ENCODE data around the gene MAPK1. TPM values are rescaled to one million over a fixed set of nuclear protein-coding genes. Genes with fewer than 3 reads are reported as not detected.

The MAPK1 gene
- total and polyA plus RNA-seq, 4 experiments from 2014 or later = 73.8 to 117 (median 97.6) TPM

DNA sequence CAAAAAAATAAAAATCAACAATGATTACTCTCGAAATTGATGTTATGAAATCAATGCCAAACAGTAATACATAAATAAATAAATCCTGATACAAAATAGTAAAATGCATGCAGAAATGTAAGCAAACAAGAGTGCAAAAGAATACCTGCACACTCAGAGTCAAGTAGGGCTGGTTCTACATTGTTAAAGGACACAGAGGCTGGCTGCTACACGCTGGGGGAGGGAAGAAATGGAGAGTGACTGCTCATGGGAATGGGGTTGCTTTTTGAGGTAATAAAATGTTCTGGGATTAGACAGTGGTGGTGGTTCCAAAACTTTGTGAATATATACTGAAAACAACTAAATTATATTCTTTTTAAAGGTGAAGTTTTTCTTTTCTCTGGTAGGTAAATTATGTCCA is 32.1 kb downstream of the MAPK1 start:
- Mint-ChIP-seq H3K36me3 (peaks cover 3% of the 10 kb centered on the region in 2 donors), H3K27me3 (no peaks in the 10 kb centered on the region), H3K27ac (peak overlapping the region in 4 of 7 donors; percentile 24 to 79 (median 52)), H3K4me1 (peaks cover 54 to 83% (median 65%) of the 10 kb centered on the region in 4 donors), H3K4me3 (peak overlapping the region in 1 of 8 donors; percentile 5), H3K9me3 (no peaks in the 10 kb centered on the region)
- ChIA-PET CTCF (ENCODE audit: partially characterized antibody) (no interaction called here), POLR2A (ENCODE audit: partially characterized antibody) (interaction anchor here (2.1 kb wide), 1 partner anchor 10 kb away, joined by 5 read pairs; no protein-coding TSS in a partner anchor)
- no peaks in the 10 kb centered on the region for H3K27me3 ChIP-seq (ENCODE audit: insufficient read depth, low read length)
- H3K4me3 ChIP-seq (ENCODE audit: low read length in 2 of 2) = no peak overlapping the region
- peaks cover 38% of the 10 kb centered on the region for H3K4me1 ChIP-seq (ENCODE audit: insufficient read depth, low read length)
- intact Hi-C loops (cut with micrococcal nuclease) = no loop called here
- no peaks in the 10 kb centered on the region for H3K9me3 ChIP-seq (ENCODE audit: control insufficient read depth in 1 of 2, low read length in 2 of 2)
- no peak overlapping the region for H3K27ac ChIP-seq (ENCODE audit: low read depth, low read length)
- no peaks in the 10 kb centered on the region for H3K36me3 ChIP-seq (ENCODE audit: insufficient read depth, low read length)
- no peak for DNase-seq

DNA sequence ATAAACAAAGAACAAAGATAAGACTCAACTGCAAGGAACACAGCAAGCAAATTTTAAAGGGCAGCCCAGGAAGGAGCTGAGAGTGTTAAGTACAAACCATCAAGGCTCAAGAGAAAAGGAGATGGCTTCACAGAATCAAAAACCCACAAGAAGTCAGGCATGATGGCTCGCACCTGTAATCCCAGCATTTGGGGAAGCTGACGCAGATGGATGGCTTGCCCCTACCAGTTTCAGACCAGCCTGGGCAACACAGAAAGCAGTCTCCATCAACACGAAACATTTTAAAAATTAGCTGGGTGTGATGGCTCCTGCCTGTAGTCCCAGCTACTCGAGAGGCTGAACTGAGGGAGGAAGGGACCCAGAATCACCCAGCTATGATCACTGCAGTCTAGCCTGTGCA is 32.6 kb downstream of the MAPK1 start:
- intact Hi-C loops (cut with micrococcal nuclease) = no loop called here
- Histone ChIP-seq H3K27me3 (ENCODE audit: insufficient read depth, low read length) (no peaks in the 10 kb centered on the region), H3K27ac (ENCODE audit: low read depth, low read length) (no peak overlapping the region), H3K4me1 (ENCODE audit: insufficient read depth, low read length) (peaks cover 39% of the 10 kb centered on the region), H3K4me3 (ENCODE audit: low read length in 2 of 2) (no peak overlapping the region), H3K9me3 (ENCODE audit: control insufficient read depth in 1 of 2, low read length in 2 of 2) (no peaks in the 10 kb centered on the region), H3K36me3 (ENCODE audit: insufficient read depth, low read length) (no peaks in the 10 kb centered on the region)
- CTCF ChIA-PET (ENCODE audit: partially characterized antibody) = no interaction called here
- Mint-ChIP-seq H3K36me3 (peaks cover 2 to 3% of the 10 kb centered on the region in 2 donors), H3K4me3 (peak overlapping the region in 1 of 8 donors; percentile 45), H3K9me3 (no peaks in the 10 kb centered on the region), H3K27ac (peak overlapping the region in 5 of 7 donors; percentile 19 to 75 (median 38)), H3K27me3 (no peaks in the 10 kb centered on the region), H3K4me1 (peaks cover 53 to 82% (median 65%) of the 10 kb centered on the region in 4 donors)
- POLR2A ChIA-PET (ENCODE audit: partially characterized antibody) = interaction anchor here (2.1 kb wide), 1 partner anchor 10 kb away, joined by 5 read pairs; no protein-coding TSS in a partner anchor
- DNase-seq = no peak

DNA sequence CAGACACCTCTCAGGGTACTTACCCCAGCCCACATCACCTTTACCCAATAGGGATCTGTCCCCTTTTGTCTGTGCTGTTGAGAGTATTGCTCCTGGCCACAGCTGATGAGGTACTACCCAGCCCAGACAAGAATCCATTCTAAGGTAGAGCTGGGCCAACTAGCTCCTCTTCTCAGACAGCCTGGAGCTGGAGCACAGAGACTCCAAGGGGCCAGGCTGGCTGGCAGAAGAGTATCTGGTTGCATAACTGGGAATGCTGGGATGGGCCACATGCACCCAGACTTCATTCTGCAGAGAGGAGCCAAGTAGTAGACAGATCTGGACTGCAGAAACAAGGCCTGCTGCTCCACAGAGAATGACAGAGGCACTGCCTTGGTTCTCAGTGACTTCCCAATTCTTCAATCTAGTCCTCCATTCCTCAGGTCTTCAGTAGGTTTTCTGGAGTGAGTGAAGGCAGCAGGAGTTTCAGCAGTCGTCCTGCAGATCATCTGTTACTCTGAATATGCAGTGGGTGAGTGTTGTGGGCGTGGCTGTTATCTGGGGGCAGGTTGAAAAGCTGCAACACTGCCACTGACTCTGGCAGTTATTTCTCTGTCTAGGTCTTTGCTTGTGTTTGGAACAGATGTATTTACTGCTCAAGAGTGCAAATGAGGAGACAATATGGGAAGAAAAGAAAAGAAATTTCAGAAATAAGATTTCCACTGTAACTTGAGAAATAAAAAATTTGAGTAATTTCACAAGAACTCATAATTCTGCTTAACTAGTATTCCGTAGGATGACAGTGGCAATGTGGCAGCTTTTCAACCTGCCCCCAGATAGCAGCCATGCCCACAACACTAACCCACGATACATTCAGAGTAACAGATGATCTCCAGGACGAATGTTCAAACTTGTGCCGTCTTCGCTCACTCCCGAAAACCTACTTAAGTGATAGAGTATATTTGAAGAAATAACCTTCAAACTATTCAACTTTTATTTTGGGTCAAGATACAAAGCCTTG is 34.9 kb downstream of the MAPK1 start:
- H3K27me3 Mint-ChIP-seq = no peaks in the 10 kb centered on the region
- H3K27me3 ChIP-seq (ENCODE audit: insufficient read depth, low read length) = no peaks in the 10 kb centered on the region
- no peaks in the 10 kb centered on the region for H3K9me3 Mint-ChIP-seq
- intact Hi-C loops (cut with micrococcal nuclease) = no loop called here
- peak overlapping the region in 4 of 8 donors; percentile 17 to 53 (median 30) for H3K4me3 Mint-ChIP-seq
- no peak overlapping the region for H3K27ac ChIP-seq (ENCODE audit: low read depth, low read length)
- no peak overlapping the region for H3K4me3 ChIP-seq (ENCODE audit: low read length in 2 of 2)
- ChIA-PET CTCF (ENCODE audit: partially characterized antibody) (no interaction called here), POLR2A (ENCODE audit: partially characterized antibody) (interaction anchor here (0.6 kb wide), 1 partner anchor 12 kb away, joined by 4 read pairs; no protein-coding TSS in a partner anchor)
- peaks cover 58 to 85% (median 72%) of the 10 kb centered on the region in 4 donors for H3K4me1 Mint-ChIP-seq
- DNase-seq = no peak
- H3K36me3 Mint-ChIP-seq = no peaks in the 10 kb centered on the region
- H3K36me3 ChIP-seq (ENCODE audit: insufficient read depth, low read length) = no peaks in the 10 kb centered on the region
- H3K9me3 ChIP-seq (ENCODE audit: control insufficient read depth in 1 of 2, low read length in 2 of 2) = no peaks in the 10 kb centered on the region
- peaks cover 52% of the 10 kb centered on the region for H3K4me1 ChIP-seq (ENCODE audit: insufficient read depth, low read length)
- H3K27ac Mint-ChIP-seq = peak overlapping the region; percentile 18 to 82 (median 50)

DNA sequence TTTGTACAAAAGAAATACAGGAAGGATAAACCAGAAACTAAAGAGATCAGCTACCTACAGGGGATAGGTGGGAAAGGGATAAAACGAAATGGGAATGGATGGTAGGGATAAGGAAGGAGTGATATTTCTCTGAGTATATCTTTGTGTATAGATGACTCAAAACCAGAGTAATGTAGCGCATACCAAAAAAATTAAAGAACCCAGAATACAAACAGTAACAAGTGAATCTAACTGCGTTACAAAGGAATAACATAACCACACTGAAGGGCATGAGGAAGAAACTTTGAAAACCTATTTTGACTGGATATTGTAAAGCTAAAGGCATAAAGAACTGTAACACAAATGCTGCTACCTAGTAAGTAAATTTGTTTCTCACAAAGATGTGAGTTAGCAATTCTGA is 37.9 kb downstream of the MAPK1 start:
- peak overlapping the region in 4 of 7 donors; percentile 17 to 47 (median 31) for H3K27ac Mint-ChIP-seq
- POLR2A ChIA-PET (ENCODE audit: partially characterized antibody) = no interaction called here
- peaks cover 56 to 83% (median 72%) of the 10 kb centered on the region in 4 donors for H3K4me1 Mint-ChIP-seq

DNA sequence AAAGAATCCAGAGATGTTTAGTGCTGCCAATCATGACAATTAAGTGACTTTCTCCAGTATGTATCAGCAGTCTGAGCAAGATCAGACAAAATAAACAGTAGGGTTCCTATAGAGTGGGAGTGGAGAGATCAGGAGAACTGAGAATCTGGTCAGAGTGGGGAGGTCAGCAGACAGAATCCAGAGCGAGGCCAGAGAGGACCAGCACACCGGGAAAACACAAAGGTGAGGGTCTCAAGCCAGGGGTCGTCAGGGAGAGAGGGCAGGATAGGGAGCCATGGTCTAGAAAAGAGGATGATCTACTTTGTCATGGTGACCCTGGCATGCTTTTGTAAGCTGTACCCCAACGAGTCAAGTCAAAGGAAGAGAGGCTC is 39.2 kb downstream of the MAPK1 start:
- H3K27ac ChIP-seq (ENCODE audit: low read depth, low read length) = no peak overlapping the region
- Mint-ChIP-seq H3K27ac (peak overlapping the region in 6 of 7 donors; percentile 18 to 75 (median 60)), H3K36me3 (no peaks in the 10 kb centered on the region), H3K4me3 (no peak overlapping the region), H3K27me3 (no peaks in the 10 kb centered on the region), H3K9me3 (no peaks in the 10 kb centered on the region), H3K4me1 (peaks cover 63 to 89% (median 78%) of the 10 kb centered on the region in 4 donors)
- ChIA-PET POLR2A (ENCODE audit: partially characterized antibody) (no interaction called here), CTCF (ENCODE audit: partially characterized antibody) (no interaction called here)
- H3K4me3 ChIP-seq (ENCODE audit: low read length in 2 of 2) = no peak overlapping the region
- H3K4me1 ChIP-seq (ENCODE audit: insufficient read depth, low read length) = peaks cover 72% of the 10 kb centered on the region
- intact Hi-C loops (cut with micrococcal nuclease) = no loop called here
- H3K9me3 ChIP-seq (ENCODE audit: control insufficient read depth in 1 of 2, low read length in 2 of 2) = no peaks in the 10 kb centered on the region
- no peak for DNase-seq
- no peaks in the 10 kb centered on the region for H3K36me3 ChIP-seq (ENCODE audit: insufficient read depth, low read length)
- H3K27me3 ChIP-seq (ENCODE audit: insufficient read depth, low read length) = no peaks in the 10 kb centered on the region

More for the DNA sequence above, 37.9 kb downstream of the MAPK1 start:
- H3K27ac ChIP-seq (ENCODE audit: low read depth, low read length) = no peak overlapping the region
- no peak overlapping the region for H3K4me3 ChIP-seq (ENCODE audit: low read length in 2 of 2)
- no peak for DNase-seq
- Mint-ChIP-seq H3K9me3 (no peaks in the 10 kb centered on the region), H3K4me3 (peak overlapping the region in 1 of 8 donors; percentile 1), H3K27me3 (no peaks in the 10 kb centered on the region), H3K36me3 (no peaks in the 10 kb centered on the region)
- peaks cover 59% of the 10 kb centered on the region for H3K4me1 ChIP-seq (ENCODE audit: insufficient read depth, low read length)
- no peaks in the 10 kb centered on the region for H3K27me3 ChIP-seq (ENCODE audit: insufficient read depth, low read length)
- H3K36me3 ChIP-seq (ENCODE audit: insufficient read depth, low read length) = no peaks in the 10 kb centered on the region
- CTCF ChIA-PET (ENCODE audit: partially characterized antibody) = no interaction called here
- intact Hi-C loops (cut with micrococcal nuclease) = no loop called here
- no peaks in the 10 kb centered on the region for H3K9me3 ChIP-seq (ENCODE audit: control insufficient read depth in 1 of 2, low read length in 2 of 2)

DNA sequence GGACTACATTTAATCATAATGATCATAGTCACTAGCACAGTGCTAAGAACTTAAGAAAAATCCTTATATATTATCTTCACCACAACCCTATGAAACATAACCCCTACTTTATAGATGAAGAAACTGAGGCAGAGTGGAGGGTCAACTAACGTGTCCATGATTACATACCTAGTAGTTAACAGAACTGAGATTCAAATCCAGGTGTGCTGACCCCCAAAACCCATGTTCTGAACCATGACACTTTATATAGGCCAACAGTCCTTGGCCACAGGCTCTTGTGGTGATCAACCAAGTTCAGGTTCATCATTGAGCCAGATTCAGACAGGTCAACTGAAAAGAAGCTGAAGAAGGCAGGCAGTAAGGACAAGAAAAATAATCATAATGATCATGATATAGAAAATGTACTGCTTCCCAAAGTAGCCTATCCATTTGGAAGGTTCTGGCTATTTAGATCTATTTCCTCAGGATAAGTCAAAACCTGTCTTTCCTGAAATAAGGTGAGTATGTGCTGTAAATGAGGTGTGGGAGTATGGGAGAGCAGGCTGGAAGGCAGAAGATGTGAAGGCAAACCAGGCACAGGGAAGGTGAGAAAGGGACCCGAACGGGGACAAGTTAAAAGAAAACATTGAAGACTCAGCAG is 39.7 kb downstream of the MAPK1 start:
- peaks cover 61 to 89% (median 76%) of the 10 kb centered on the region in 4 donors for H3K4me1 Mint-ChIP-seq
- Histone ChIP-seq H3K9me3 (ENCODE audit: control insufficient read depth in 1 of 2, low read length in 2 of 2) (no peaks in the 10 kb centered on the region), H3K27ac (ENCODE audit: low read depth, low read length) (no peak overlapping the region), H3K4me3 (ENCODE audit: low read length in 2 of 2) (no peak overlapping the region), H3K4me1 (ENCODE audit: insufficient read depth, low read length) (peaks cover 67% of the 10 kb centered on the region), H3K27me3 (ENCODE audit: insufficient read depth, low read length) (no peaks in the 10 kb centered on the region), H3K36me3 (ENCODE audit: insufficient read depth, low read length) (no peaks in the 10 kb centered on the region)
- ChIA-PET POLR2A (ENCODE audit: partially characterized antibody) (no interaction called here), CTCF (ENCODE audit: partially characterized antibody) (no interaction called here)
- no peaks in the 10 kb centered on the region for H3K36me3 Mint-ChIP-seq
- no peak for DNase-seq
- peak overlapping the region in 1 of 8 donors; percentile 54 for H3K4me3 Mint-ChIP-seq
- H3K27ac Mint-ChIP-seq = peak overlapping the region in 5 of 7 donors; percentile 18 to 75 (median 65)
- intact Hi-C loops (cut with micrococcal nuclease) = no loop called here
- H3K27me3 Mint-ChIP-seq = no peaks in the 10 kb centered on the region
- no peaks in the 10 kb centered on the region for H3K9me3 Mint-ChIP-seq

DNA sequence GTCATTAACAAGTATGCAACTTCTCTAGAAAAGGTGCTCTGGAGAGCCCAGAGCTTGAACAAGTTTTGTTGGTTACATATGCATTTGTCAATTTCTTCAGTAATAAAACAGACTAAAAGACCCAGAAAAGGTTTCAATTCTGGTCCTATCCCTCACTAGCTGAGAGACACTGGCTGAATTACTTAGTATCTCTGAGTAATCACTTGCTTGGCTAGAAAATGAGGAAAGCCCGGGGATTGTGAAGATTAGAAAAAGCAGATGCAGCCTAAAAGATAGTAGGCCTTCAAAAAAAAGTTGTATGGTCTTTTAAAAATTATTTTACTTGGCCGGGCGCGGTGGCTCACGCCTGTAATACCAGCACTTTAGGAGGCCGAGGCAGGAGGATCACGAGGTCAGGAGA is 41.2 kb downstream of the MAPK1 start:
- peak overlapping the region in 2 of 7 donors; percentile 48 to 52 for H3K27ac Mint-ChIP-seq
- CTCF ChIA-PET (ENCODE audit: partially characterized antibody) = no interaction called here

More for the DNA sequence above, 41.2 kb downstream of the MAPK1 start:
- peaks cover 61% of the 10 kb centered on the region for H3K4me1 ChIP-seq (ENCODE audit: insufficient read depth, low read length)
- H3K27me3 ChIP-seq (ENCODE audit: insufficient read depth, low read length) = no peaks in the 10 kb centered on the region
- intact Hi-C loops (cut with micrococcal nuclease) = no loop called here
- Mint-ChIP-seq H3K9me3 (no peaks in the 10 kb centered on the region), H3K4me1 (peaks cover 53 to 81% (median 67%) of the 10 kb centered on the region in 4 donors), H3K27me3 (no peaks in the 10 kb centered on the region), H3K4me3 (no peak overlapping the region), H3K36me3 (no peaks in the 10 kb centered on the region)
- no peaks in the 10 kb centered on the region for H3K9me3 ChIP-seq (ENCODE audit: control insufficient read depth in 1 of 2, low read length in 2 of 2)
- no peak overlapping the region for H3K4me3 ChIP-seq (ENCODE audit: low read length in 2 of 2)
- no peaks in the 10 kb centered on the region for H3K36me3 ChIP-seq (ENCODE audit: insufficient read depth, low read length)
- no peak overlapping the region for H3K27ac ChIP-seq (ENCODE audit: low read depth, low read length)
- POLR2A ChIA-PET (ENCODE audit: partially characterized antibody) = interaction anchor here (2.0 kb wide), 1 partner anchor 8 kb away, joined by 5 read pairs; no protein-coding TSS in a partner anchor
- DNase-seq = no peak
